ENCODE measurements around the gene PEAK3. TPM values are rescaled to one million over a fixed set of nuclear protein-coding genes. Genes with fewer than 3 reads are reported as not detected.

The PEAK3 gene
- total RNA-seq, 2 donors from 2014 or later: 0.27 to 0.80 TPM

DNA sequence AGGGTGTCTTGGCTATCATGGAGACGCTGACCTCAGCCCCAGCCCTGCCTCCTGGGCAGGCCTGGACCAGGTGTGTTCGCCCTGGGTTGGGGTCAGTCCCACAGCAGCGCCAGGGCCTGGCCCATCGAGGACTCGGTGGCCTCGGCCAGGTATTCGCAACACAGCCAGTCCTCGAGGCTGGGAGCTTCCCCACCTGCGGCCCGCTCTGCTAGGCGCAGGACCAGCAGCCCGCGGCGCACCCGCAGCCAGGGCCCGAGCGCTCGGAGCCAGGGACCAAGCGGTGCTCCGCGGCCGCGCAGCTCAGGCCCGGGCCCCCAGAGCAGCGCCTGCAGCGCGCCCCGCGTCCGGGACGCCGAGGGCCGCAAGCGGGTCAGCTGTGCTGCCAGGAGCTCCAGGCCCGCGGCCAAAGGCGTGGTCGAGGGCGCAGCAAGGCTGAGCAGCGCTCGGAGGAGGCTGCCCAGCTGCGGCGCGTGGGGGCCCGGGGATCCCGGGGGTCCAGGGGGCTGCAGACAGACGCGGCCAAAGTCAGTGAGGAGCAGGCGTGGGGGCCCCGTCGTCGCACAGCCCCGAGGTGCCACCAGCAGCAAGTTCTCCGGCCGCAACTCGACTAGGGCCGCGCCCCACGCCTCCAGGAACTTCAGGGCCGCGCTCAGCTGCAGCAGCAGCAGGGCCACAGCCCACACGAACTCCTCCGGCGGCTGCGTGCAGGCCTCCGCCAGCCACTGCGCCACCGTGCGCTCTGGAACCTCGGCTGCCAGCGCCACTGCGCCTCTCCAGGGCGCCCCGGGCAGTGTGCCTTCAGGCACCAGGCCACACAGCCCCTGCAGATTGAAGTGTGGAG, 6.2 kb downstream of the PEAK3 start:
- DNase-seq (ENCODE audit: low spot score): no peak
- Histone ChIP-seq H3K4me1 (replicated peaks) (peaks cover 19% of the 10 kb centered on the region), H3K27me3 (replicated peaks; ENCODE audit: insufficient read depth) (no peaks in the 10 kb centered on the region), H3K4me3 (no peak overlapping the region), H3K36me3 (peaks cover 0 to 5% of the 10 kb centered on the region in 2 donors), H3K9me3 (no peaks in the 10 kb centered on the region), H3K27ac (no peak overlapping the region)
- intact Hi-C loops (cut with DNase I): loop anchor here (5.0 kb wide), 2 partner anchors 41 to 111 kb away; no protein-coding TSS in a partner anchor
- TF ChIP-seq, protein P1, sequence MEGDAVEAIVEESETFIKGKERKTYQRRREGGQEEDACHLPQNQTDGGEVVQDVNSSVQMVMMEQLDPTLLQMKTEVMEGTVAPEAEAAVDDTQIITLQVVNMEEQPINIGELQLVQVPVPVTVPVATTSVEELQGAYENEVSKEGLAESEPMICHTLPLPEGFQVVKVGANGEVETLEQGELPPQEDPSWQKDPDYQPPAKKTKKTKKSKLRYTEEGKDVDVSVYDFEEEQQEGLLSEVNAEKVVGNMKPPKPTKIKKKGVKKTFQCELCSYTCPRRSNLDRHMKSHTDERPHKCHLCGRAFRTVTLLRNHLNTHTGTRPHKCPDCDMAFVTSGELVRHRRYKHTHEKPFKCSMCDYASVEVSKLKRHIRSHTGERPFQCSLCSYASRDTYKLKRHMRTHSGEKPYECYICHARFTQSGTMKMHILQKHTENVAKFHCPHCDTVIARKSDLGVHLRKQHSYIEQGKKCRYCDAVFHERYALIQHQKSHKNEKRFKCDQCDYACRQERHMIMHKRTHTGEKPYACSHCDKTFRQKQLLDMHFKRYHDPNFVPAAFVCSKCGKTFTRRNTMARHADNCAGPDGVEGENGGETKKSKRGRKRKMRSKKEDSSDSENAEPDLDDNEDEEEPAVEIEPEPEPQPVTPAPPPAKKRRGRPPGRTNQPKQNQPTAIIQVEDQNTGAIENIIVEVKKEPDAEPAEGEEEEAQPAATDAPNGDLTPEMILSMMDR (IDR thresholded peaks at IDR 0.05): no peak
- 74% methylated on average over 58 of the region's 74 CpGs for WGBS

DNA sequence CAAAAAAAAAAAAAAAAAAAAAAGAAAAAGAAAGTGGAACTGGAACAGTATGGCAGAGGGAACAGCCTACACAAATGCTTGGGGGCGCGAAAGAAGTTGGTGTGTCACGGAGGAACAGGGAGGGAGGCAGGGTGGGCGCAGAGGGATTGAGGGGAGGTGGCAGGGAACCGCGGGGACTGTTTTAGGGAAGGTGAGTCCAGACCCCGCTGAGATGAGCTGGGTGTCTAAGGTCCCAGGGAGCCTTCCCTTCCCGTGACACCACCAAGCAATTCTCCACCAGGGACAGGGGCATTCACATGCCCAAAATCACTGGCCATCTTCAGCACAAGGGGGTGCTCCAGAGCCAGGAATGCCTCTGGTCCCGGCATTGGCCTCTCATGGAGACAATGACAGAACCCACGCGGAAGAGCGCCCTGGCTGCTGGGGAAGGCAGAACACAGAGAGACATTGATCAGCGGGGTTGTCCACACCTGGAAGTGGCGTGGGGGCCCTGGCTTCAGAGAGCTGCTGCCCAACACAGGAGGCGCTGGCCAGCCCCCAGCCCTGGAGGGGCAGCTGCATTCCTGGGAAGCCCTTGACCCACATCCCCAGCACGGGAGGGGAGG, 6.9 kb downstream of the PEAK3 start:
- Histone ChIP-seq H3K27ac (no peak overlapping the region), H3K36me3 (peaks cover 0 to 5% of the 10 kb centered on the region in 2 donors), H3K4me1 (replicated peaks) (peaks cover 19% of the 10 kb centered on the region), H3K27me3 (replicated peaks; ENCODE audit: insufficient read depth) (no peaks in the 10 kb centered on the region), H3K9me3 (no peaks in the 10 kb centered on the region), H3K4me3 (no peak overlapping the region)
- DNase-seq (ENCODE audit: low spot score): no peak
- intact Hi-C loops (cut with DNase I): loop anchor here (5.0 kb wide), 4 partner anchors 42 to 178 kb away; partner anchors contain the start of genes DOT1L, IZUMO4 and MOB3A
- WGBS: 53% methylated on average over 16 of the region's 16 CpGs
- TF ChIP-seq, protein P1 (IDR thresholded peaks at IDR 0.05): peak in 3 of 4 experiments; percentile 19 to 64 (median 57)
- TF ChIP-seq POLR2A (IDR thresholded peaks at IDR 0.05) (no peak), POLR2AphosphoS5 (IDR thresholded peaks at IDR 0.05) (peak; percentile 6)

DNA sequence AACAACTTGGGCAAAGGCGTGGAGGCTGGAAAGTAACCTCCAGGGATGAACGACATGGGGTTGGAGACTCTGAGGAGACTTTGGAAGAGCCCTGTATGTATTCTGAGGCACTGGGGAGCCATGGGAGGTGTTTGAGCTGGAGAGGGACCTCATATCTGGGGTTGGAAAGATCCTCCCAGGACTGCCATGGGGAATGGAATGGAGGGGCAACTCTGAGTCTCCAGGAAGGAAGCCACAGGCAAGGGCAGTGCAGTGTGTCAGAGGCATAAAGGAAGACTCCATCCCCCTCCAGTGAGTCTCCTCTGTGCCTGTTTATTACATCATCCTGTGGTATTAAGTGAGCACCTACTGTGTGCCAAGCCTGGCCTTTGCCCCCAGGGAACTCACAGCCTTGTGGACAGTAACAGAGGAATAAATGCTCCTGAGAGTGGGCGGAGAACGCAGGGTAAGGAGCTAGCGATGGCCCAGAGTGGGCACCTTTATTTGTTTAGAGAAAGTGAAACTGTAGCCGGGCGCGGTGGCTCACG, 7.7 kb downstream of the PEAK3 start:
- TF ChIP-seq, protein P1 (IDR thresholded peaks at IDR 0.05): no peak
- TF ChIP-seq POLR2A (IDR thresholded peaks at IDR 0.05): no peak
- TF ChIP-seq POLR2AphosphoS5 (IDR thresholded peaks at IDR 0.05): no peak
- intact Hi-C loops (cut with DNase I): loop anchor here (5.0 kb wide), 2 partner anchors 112 to 177 kb away; partner anchors contain the start of genes DOT1L, IZUMO4 and MOB3A
- Histone ChIP-seq H3K36me3 (peaks cover 0 to 5% of the 10 kb centered on the region in 2 donors), H3K27me3 (replicated peaks; ENCODE audit: insufficient read depth) (no peaks in the 10 kb centered on the region), H3K27ac (peak overlapping the region; percentile 50 to 60), H3K4me3 (no peak overlapping the region), H3K4me1 (replicated peaks) (peaks cover 19% of the 10 kb centered on the region), H3K9me3 (no peaks in the 10 kb centered on the region)
- DNase-seq (ENCODE audit: low spot score): no peak
- 88% methylated on average over 9 of the region's 9 CpGs for WGBS

DNA sequence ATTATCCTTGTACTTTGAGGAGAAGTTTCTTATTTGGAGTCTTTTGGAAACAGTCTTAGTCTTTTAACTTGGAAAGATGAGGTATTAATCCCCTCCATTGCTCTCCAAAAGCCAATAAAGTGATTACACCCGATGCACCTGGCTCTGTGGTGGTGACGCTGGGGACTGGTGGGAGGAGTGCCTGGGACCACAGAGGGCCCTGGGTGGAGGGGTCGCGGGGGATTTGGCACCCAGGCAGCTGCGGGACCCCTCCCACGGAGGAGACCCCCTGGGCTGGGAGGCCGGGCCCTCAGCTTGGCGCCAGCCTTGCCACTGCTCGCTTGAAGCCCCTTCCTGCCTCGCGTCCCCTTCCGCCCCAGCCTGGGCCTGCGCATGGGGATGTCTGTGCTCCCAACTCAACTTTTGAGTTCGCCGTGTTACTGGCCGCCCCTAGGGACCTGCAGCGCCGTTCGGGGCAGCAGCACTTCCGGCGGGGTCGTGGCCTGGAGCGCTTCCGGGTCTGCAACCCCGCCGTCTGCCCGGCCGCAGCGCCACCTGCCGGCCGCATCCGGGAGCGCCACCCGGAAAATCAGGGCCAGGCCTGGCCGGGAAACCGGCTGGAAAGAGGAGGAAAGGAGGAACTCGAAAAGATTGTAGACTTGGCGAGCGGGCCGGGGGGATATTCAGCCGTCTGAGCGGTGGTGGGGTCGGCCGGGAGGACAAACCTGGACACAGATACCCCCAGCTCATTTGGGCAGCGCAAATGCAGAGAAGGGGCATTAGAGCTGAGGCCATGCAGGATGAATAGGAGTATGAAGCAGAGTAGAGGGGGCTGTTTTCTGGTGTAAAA, 8.4 kb downstream of the PEAK3 start:
- H3K4me3 ChIP-seq: peak overlapping the region in 1 of 2 donors; percentile 15
- peak overlapping the region; percentile 50 to 60 for H3K27ac ChIP-seq
- H3K36me3 ChIP-seq: peaks cover 0 to 5% of the 10 kb centered on the region in 2 donors
- H3K9me3 ChIP-seq: no peaks in the 10 kb centered on the region
- peak; percentile 47 for DNase-seq (ENCODE audit: low spot score)
- intact Hi-C loops (cut with DNase I): loop anchor here (2.0 to 5.0 kb wide), 3 partner anchors 37 to 176 kb away; partner anchors contain the start of genes DOT1L, IZUMO4, MOB3A and PLEKHJ1
- no peaks in the 10 kb centered on the region for H3K27me3 ChIP-seq (replicated peaks; ENCODE audit: insufficient read depth)
- 13% methylated on average over 44 of the region's 45 CpGs for WGBS
- TF ChIP-seq POLR2AphosphoS5 (IDR thresholded peaks at IDR 0.05) (peak; percentile 67), POLR2A (IDR thresholded peaks at IDR 0.05) (peak; percentile 14)
- TF ChIP-seq, protein P1 (IDR thresholded peaks at IDR 0.05): peak; percentile 95 to 99 (median 98)
- H3K4me1 ChIP-seq (replicated peaks): peaks cover 19% of the 10 kb centered on the region
